BLaER1 treated with 17β-estradiol and CSF1 and Interleukin-3, amounts not matched to agents 10 nM and 100 nM (cell line): ENCODE measurements around the gene IL17F.
A peak's percentile ranks its signal among the peaks of the same experiment; 100 is the strongest.

Source experiments
- H3K27ac ChIP-seq, 11 experiments: shearing (Covaris generic); formaldehyde crosslinking; 2 replicates each; pipeline ENCODE4 v1.8.1; 2022
- H3K27me3 ChIP-seq, 11 experiments: shearing (Covaris generic); formaldehyde crosslinking; 2 replicates each; pipeline ENCODE4 v1.8.1; 2022
- H3K36me3 ChIP-seq, 11 experiments: shearing (Covaris generic); formaldehyde crosslinking; 2 replicates each; pipeline ENCODE4 v1.8.1; 2022
- H3K4me1 ChIP-seq, 10 experiments: shearing (Covaris generic); formaldehyde crosslinking; 2 replicates each; pipeline ENCODE4 v1.8.1; 2022
- H3K4me2 ChIP-seq, 11 experiments: shearing (Covaris generic); formaldehyde crosslinking; 2 replicates each; pipeline ENCODE4 v1.8.1; 2022
- H3K4me3 ChIP-seq, 10 experiments: shearing (Covaris generic); formaldehyde crosslinking; 2 replicates each; pipeline ENCODE4 v1.8.1; 2022
- H3K9ac ChIP-seq, 11 experiments: shearing (Covaris generic); formaldehyde crosslinking; 2 replicates each; pipeline ENCODE4 v1.8.1; 2022
- H3K9me3 ChIP-seq, 11 experiments: shearing (Covaris generic); formaldehyde crosslinking; replicated peaks in 1 of 11; 2 replicates each; pipeline ENCODE4 v1.8.1; 2022
- H4K20me1 ChIP-seq, 11 experiments: shearing (Covaris generic); formaldehyde crosslinking; 2 replicates each; pipeline ENCODE4 v1.8.1; 2022
- Cebpa-rat ChIP-seq, 11 experiments: shearing (Covaris generic); IDR thresholded peaks; 2 replicates each; pipeline ENCODE4 v1.8.1; 2022

Gene IL17F

GRCh38 chr6:52254731-52255378, 10.6 kb upstream of the IL17F start:
- H3K4me2 ChIP-seq = no peak overlapping the region
- no peak overlapping the region for H3K27ac ChIP-seq
- H3K4me3 ChIP-seq = no peak overlapping the region
- TF ChIP-seq Cebpa-rat (IDR thresholded peaks at IDR 0.05) = no peak
- 0 out of 22 replicates have a peak, but pooled peaks cover 0 to under 1% (median 0%) of the 10 kb centered on the region in 11 experiments for H3K36me3 ChIP-seq
- H3K9me3 ChIP-seq = no peaks in the 10 kb centered on the region
- H3K9ac ChIP-seq = no peak overlapping the region
- H3K27me3 ChIP-seq = no peaks in the 10 kb centered on the region
- H4K20me1 ChIP-seq = peaks cover 0 to 2% (median 0%) of the 10 kb centered on the region in 11 experiments; a peak in 1 of 22 replicates
- no peaks in the 10 kb centered on the region for H3K4me1 ChIP-seq

- Histone ChIP-seq H3K27ac (no peak overlapping the region), H3K9ac (no peak overlapping the region), H3K9me3 (no peaks in the 10 kb centered on the region), H3K4me2 (no peak overlapping the region), H3K4me1 (no peaks in the 10 kb centered on the region), H4K20me1 (no peaks in the 10 kb centered on the region), H3K27me3 (no peaks in the 10 kb centered on the region), H3K36me3 (no peaks in the 10 kb centered on the region), H3K4me3 (no peak overlapping the region)
- no peak for TF ChIP-seq Cebpa-rat (IDR thresholded peaks at IDR 0.05)
Measured at GRCh38 chr6:52253494-52253893, 9.2 kb upstream of the IL17F start.

DNA sequence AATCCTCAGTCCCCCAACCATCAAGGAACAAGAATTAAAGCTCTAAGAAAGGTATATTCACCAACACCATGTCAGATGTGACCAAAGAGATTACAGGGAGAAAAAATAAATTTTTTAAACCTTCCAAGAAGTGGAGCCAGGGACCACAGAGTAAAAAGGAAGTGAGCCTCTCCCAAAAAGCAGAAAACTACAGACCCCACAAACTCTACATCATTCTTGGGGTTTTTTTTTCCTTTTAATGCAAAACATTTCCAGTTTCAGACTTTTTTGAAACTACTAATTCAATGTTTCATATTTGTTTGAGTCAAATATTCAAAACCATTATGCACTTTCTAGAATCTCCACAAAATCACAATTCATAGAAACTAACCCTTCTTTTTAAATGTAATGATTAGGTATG, 6.8 kb upstream of the IL17F start:
- H3K4me1 ChIP-seq = no peaks in the 10 kb centered on the region
- no peaks in the 10 kb centered on the region for H4K20me1 ChIP-seq
- no peaks in the 10 kb centered on the region for H3K36me3 ChIP-seq
- H3K4me2 ChIP-seq = no peak overlapping the region
- no peak overlapping the region for H3K9ac ChIP-seq
- TF ChIP-seq Cebpa-rat (IDR thresholded peaks at IDR 0.05) = no peak
- H3K9me3 ChIP-seq = 0 out of 22 replicates have a peak, but pooled peaks cover 0 to 3% (median 0%) of the 10 kb centered on the region in 11 experiments
- no peak overlapping the region for H3K27ac ChIP-seq
- no peaks in the 10 kb centered on the region for H3K27me3 ChIP-seq
- no peak overlapping the region for H3K4me3 ChIP-seq

GRCh38 chr6:52249078-52249477, 4.8 kb upstream of the IL17F start:
- Histone ChIP-seq H3K4me2 (no peak overlapping the region), H3K36me3 (no peaks in the 10 kb centered on the region), H3K4me3 (no peak overlapping the region), H3K4me1 (no peaks in the 10 kb centered on the region), H3K9me3 (0 out of 22 replicates have a peak, but pooled peaks cover 0 to 3% (median 0%) of the 10 kb centered on the region in 11 experiments), H4K20me1 (no peaks in the 10 kb centered on the region), H3K27ac (no peak overlapping the region), H3K9ac (no peak overlapping the region), H3K27me3 (no peaks in the 10 kb centered on the region)
- TF ChIP-seq Cebpa-rat (IDR thresholded peaks at IDR 0.05) = no peak

GRCh38 chr6:52245425-52245824, 1.1 kb upstream of the IL17F start:
- no peaks in the 10 kb centered on the region for H4K20me1 ChIP-seq
- no peak overlapping the region for H3K9ac ChIP-seq
- no peak overlapping the region for H3K4me2 ChIP-seq
- H3K36me3 ChIP-seq = no peaks in the 10 kb centered on the region
- no peaks in the 10 kb centered on the region for H3K4me1 ChIP-seq
- H3K27me3 ChIP-seq = no peaks in the 10 kb centered on the region
- 0 out of 22 replicates have a peak, but pooled peaks cover 0 to 3% (median 0%) of the 10 kb centered on the region in 11 experiments for H3K9me3 ChIP-seq
- no peak overlapping the region for H3K4me3 ChIP-seq
- H3K27ac ChIP-seq = no peak overlapping the region
- no peak for TF ChIP-seq Cebpa-rat (IDR thresholded peaks at IDR 0.05)

- Histone ChIP-seq H3K27ac (no peak overlapping the region), H3K36me3 (no peaks in the 10 kb centered on the region), H3K4me2 (no peak overlapping the region), H4K20me1 (no peaks in the 10 kb centered on the region), H3K9me3 (0 out of 22 replicates have a peak, but pooled peaks cover 0 to 3% (median 0%) of the 10 kb centered on the region in 11 experiments), H3K9ac (no peak overlapping the region), H3K4me1 (no peaks in the 10 kb centered on the region), H3K27me3 (no peaks in the 10 kb centered on the region), H3K4me3 (no peak overlapping the region)
- no peak for TF ChIP-seq Cebpa-rat (IDR thresholded peaks at IDR 0.05)
Measured at GRCh38 chr6:52243282-52243893, 912 bp downstream of the IL17F start.

GRCh38 chr6:52241819-52242218, 2.5 kb downstream of the IL17F start:
- Histone ChIP-seq H3K36me3 (no peaks in the 10 kb centered on the region), H3K9ac (no peak overlapping the region), H4K20me1 (no peaks in the 10 kb centered on the region), H3K27me3 (no peaks in the 10 kb centered on the region), H3K4me2 (no peak overlapping the region), H3K9me3 (no peaks in the 10 kb centered on the region), H3K4me1 (no peaks in the 10 kb centered on the region), H3K27ac (no peak overlapping the region), H3K4me3 (no peak overlapping the region)
- TF ChIP-seq Cebpa-rat (IDR thresholded peaks at IDR 0.05) = no peak

- no peak overlapping the region for H3K9ac ChIP-seq
- no peaks in the 10 kb centered on the region for H3K9me3 ChIP-seq
- no peaks in the 10 kb centered on the region for H4K20me1 ChIP-seq
- no peak overlapping the region for H3K4me3 ChIP-seq
- TF ChIP-seq Cebpa-rat (IDR thresholded peaks at IDR 0.05) = no peak
- peak overlapping the region in 2 of 11 experiments; percentile 21 to 37; a peak in 2 of 22 replicates for H3K4me2 ChIP-seq
- no peak overlapping the region for H3K27ac ChIP-seq
- H3K36me3 ChIP-seq = no peaks in the 10 kb centered on the region
- H3K27me3 ChIP-seq = no peaks in the 10 kb centered on the region
- peaks cover 0 to 16% (median 9%) of the 10 kb centered on the region in 10 experiments; a peak in 11 of 20 replicates for H3K4me1 ChIP-seq
Measured at GRCh38 chr6:52233975-52234823, 10.1 kb downstream of the IL17F start.

GRCh38 chr6:52233005-52233404, 11.3 kb downstream of the IL17F start:
- no peaks in the 10 kb centered on the region for H4K20me1 ChIP-seq
- H3K27me3 ChIP-seq = no peaks in the 10 kb centered on the region
- peaks cover 0 to 16% (median 9%) of the 10 kb centered on the region in 10 experiments; a peak in 11 of 20 replicates for H3K4me1 ChIP-seq
- no peak overlapping the region for H3K9ac ChIP-seq
- no peak for TF ChIP-seq Cebpa-rat (IDR thresholded peaks at IDR 0.05)
- H3K36me3 ChIP-seq = no peaks in the 10 kb centered on the region
- H3K4me3 ChIP-seq = no peak overlapping the region
- H3K27ac ChIP-seq = no peak overlapping the region
- H3K9me3 ChIP-seq = no peaks in the 10 kb centered on the region
- no peak overlapping the region for H3K4me2 ChIP-seq
